Measurements from ENCODE around the gene HECTD1.
"Not testable (repeated sequence)": the region's sequence is repeated elsewhere in the genome, so short reads cannot be mapped to it uniquely, and the experiment has no call there.

Gene HECTD1

GRCh38 chr14:31139301-31139847 is 68.2 kb downstream of the HECTD1 start:
- no peak for DNase-seq

GRCh38 chr14:31138301-31138700 is 69.3 kb downstream of the HECTD1 start:
- no peak for DNase-seq

GRCh38 chr14:31137214-31137889 is 70.2 kb downstream of the HECTD1 start:
- no peak for DNase-seq

- DNase-seq: no peak
These were observed 74.5 kb downstream of the HECTD1 start for GRCh38 chr14:31133133-31133532.

- DNase-seq: no peak
These were observed 78.7 kb downstream of the HECTD1 start for GRCh38 chr14:31128601-31129526.

GRCh38 chr14:31127690-31128089 is 79.9 kb downstream of the HECTD1 start:
- DNase-seq: peak; percentile 5

GRCh38 chr14:31126680-31127079 is 80.9 kb downstream of the HECTD1 start:
- no peak for DNase-seq

- DNase-seq: no peak
These were observed 82.4 kb downstream of the HECTD1 start for GRCh38 chr14:31125231-31125630.

GRCh38 chr14:31124197-31124596 is 83.4 kb downstream of the HECTD1 start:
- no peak for DNase-seq

- DNase-seq: no peak
These were observed 84.7 kb downstream of the HECTD1 start for GRCh38 chr14:31122921-31123320.

- DNase-seq: no peak
These were observed 85.4 kb downstream of the HECTD1 start for GRCh38 chr14:31122098-31122611.

- no peak for DNase-seq
These were observed 88.7 kb downstream of the HECTD1 start for GRCh38 chr14:31118892-31119291.

GRCh38 chr14:31113794-31114193 is 93.8 kb downstream of the HECTD1 start:
- no peak for DNase-seq

- no peak for DNase-seq
These were observed 96.7 kb downstream of the HECTD1 start for GRCh38 chr14:31110872-31111271.

GRCh38 chr14:31109257-31109656 is 98.3 kb downstream of the HECTD1 start:
- DNase-seq: no peak

GRCh38 chr14:31106768-31107167 is 100.8 kb downstream of the HECTD1 start:
- no peak for DNase-seq

GRCh38 chr14:31097081-31097480 is 110.5 kb downstream of the HECTD1 start:
- no peak for DNase-seq

- DNase-seq: no peak
These were observed 111.3 kb downstream of the HECTD1 start for GRCh38 chr14:31096255-31096654.

GRCh38 chr14:31095817-31096216 is 111.8 kb downstream of the HECTD1 start:
- not testable (repeated sequence) for DNase-seq

- not testable (repeated sequence) for DNase-seq
These were observed 113.4 kb downstream of the HECTD1 start for GRCh38 chr14:31093884-31094839.

GRCh38 chr14:31092160-31092708 is 115.4 kb downstream of the HECTD1 start:
- DNase-seq: no peak

Data from T-helper 9 cell (primary cell).